GM18519 (cell line): Measurements from ENCODE around the gene GTPBP2.

Experiments used
- ATAC-seq: cut with Tn5 transposase; IDR thresholded peaks from one replicate; pipeline ENCODE4 v1.9.1; 2021; ENCODE audit warnings: mild to moderate bottlenecking, moderate library complexity; ENCODE audit not compliant: unreplicated experiment, low FRiP score

The GTPBP2 gene

GRCh38 chr6:43588194-43588593 lies 40.9 kb downstream of the GTPBP2 start:
- no peak for ATAC-seq

- ATAC-seq, result no peak
These were observed 44.0 kb downstream of the GTPBP2 start for GRCh38 chr6:43584892-43585570.

GRCh38 chr6:43582911-43583310 lies 46.2 kb downstream of the GTPBP2 start:
- no peak for ATAC-seq

GRCh38 chr6:43579171-43579570 lies 49.9 kb downstream of the GTPBP2 start:
- no peak for ATAC-seq

- no peak for ATAC-seq
These were observed 50.3 kb downstream of the GTPBP2 start for GRCh38 chr6:43578748-43579147.

GRCh38 chr6:43575772-43576551 lies 53.1 kb downstream of the GTPBP2 start, which contains the start of the genes POLH and XPO5:
Gene POLH, plus strand, starts transcription at chr6:43576185. Its CDS starts 6,135 bp downstream, at chr6:43582320.
Gene XPO5, minus strand, starts transcription at chr6:43576038. Its CDS starts 174 bp downstream, at chr6:43575864.
- ATAC-seq, result peak; percentile 86

- ATAC-seq, result no peak
These were observed 53.8 kb downstream of the GTPBP2 start for GRCh38 chr6:43575105-43575771.

- no peak for ATAC-seq
These were observed 57.0 kb downstream of the GTPBP2 start for GRCh38 chr6:43572015-43572414.

GRCh38 chr6:43570876-43571441 lies 58.1 kb downstream of the GTPBP2 start:
- ATAC-seq, result no peak
